Astrocyte of the spinal cord (primary cell): ENCODE measurements around the gene ZNF217.
"Not testable (repeated sequence)": the region's sequence is repeated elsewhere in the genome, so short reads cannot be mapped to it uniquely, and the experiment has no call there.

ENCODE experiments used
- DNase-seq: peaks from one replicate; pipeline ENCODE4 v3.0.0; 2011; ENCODE audit warnings: low read depth, low spot score
- H3K4me3 ChIP-seq: 2 replicates; pipeline ENCODE4 v1.5.1; 2011; ENCODE audit warnings: low read depth, mild to moderate bottlenecking, low read length, moderate library complexity
- in situ Hi-C: cut with HindIII; loops from 2 replicates; pipeline ENCODE4 v1.10.0; 2017; ENCODE audit warnings: low sequenced_read_pairs
- TF ChIP-seq, protein P1 (sequence below): IDR thresholded peaks from 2 replicates; pipeline ENCODE4 v1.5.1; 2012; ENCODE audit warnings: low read depth, mild to moderate bottlenecking, low read length, inconsistent platforms

ZNF217 gene

DNA sequence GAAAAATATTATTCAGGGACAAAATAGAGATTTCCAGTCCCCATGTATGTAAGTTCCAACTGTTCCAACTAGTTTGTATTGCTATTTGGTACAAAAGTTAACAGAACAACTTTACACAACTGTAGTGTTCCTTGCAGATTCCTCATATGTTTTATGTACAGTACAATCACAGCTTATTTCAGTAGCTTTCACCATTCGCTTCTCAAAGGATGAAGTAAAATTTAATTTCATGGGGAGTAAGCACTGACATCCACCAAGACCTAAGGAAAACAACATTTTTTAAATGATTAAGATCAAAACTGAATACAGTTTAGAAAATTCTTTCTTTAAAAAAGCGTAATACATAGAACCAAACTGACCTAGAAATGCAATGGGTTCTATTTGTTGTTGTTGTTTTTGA is 24.6 kb downstream of the ZNF217 start:
- no peak for DNase-seq
- in situ Hi-C loops: no loop called here
- TF ChIP-seq, protein P1, sequence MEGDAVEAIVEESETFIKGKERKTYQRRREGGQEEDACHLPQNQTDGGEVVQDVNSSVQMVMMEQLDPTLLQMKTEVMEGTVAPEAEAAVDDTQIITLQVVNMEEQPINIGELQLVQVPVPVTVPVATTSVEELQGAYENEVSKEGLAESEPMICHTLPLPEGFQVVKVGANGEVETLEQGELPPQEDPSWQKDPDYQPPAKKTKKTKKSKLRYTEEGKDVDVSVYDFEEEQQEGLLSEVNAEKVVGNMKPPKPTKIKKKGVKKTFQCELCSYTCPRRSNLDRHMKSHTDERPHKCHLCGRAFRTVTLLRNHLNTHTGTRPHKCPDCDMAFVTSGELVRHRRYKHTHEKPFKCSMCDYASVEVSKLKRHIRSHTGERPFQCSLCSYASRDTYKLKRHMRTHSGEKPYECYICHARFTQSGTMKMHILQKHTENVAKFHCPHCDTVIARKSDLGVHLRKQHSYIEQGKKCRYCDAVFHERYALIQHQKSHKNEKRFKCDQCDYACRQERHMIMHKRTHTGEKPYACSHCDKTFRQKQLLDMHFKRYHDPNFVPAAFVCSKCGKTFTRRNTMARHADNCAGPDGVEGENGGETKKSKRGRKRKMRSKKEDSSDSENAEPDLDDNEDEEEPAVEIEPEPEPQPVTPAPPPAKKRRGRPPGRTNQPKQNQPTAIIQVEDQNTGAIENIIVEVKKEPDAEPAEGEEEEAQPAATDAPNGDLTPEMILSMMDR: no peak
- H3K4me3 ChIP-seq: no peak overlapping the region

DNA sequence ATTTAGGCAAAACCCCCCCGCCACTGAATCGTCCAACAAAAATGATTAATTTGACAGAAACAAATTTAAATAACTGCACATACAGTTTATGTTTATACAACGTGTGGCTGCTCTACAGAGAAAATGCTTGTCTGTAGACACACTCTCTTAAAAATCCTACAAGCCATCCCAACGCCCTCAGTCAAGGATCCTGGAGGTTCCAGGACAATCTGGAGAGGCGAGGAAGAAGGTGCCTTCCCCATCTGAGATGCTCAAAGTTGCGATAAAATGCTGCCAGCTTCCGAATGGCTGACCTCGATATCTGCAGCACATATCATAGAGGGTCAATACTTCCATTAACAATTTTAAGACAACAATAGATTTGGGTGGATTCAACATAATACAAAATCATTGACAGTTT is 25.3 kb downstream of the ZNF217 start:
- in situ Hi-C loops: no loop called here
- no peak for DNase-seq

DNA sequence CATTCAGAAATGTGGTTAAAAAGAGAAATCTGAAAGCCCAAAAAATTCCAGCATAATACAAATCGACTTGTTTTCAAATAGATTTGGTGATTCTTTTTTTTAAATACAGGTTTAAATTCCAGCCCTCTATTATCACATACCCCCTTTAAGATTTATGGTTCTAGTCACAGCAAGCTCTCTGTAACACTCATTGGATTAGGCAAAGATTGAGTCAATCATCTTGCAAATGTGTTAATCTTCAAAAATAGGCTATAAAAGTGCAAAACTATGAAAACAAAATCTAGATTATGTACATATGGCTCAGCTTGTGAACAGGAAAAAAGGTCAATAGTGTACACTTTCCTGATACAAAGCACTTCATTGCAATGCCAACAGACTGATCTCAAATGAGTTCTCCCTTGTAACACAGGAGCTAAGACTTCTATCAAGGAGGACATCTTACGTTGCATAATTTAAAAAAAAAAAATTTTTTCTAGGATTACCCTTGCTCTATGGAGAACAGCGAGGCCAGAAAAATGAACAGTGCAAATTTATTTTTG is 26.2 kb downstream of the ZNF217 start:
- DNase-seq: no peak
- H3K4me3 ChIP-seq: no peak overlapping the region
- TF ChIP-seq, protein P1: no peak
- in situ Hi-C loops: no loop called here

More for the DNA sequence above, 25.3 kb downstream of the ZNF217 start:
- no peak overlapping the region for H3K4me3 ChIP-seq
- TF ChIP-seq, protein P1: no peak

DNA sequence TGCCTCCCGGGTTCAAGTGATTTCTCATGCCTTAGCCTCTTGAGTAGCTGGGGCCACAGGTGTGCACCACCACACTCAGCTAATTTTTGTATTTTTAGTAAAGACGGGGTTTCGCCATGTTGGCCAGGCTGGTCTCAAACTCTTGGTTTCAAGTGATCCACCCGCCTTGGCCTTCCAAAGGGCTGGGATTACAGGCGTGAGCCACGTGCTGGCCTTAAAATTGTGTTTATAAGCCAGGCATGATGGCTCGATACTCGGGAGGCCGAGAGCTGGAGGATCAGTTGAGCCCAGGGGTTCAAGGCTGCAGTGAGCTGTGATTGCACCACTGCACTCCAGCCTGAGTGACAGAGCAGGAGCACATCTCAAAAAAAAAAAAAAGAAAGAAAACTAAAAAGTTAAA is 27.0 kb downstream of the ZNF217 start:
- DNase-seq, in situ Hi-C loops, H3K4me3 ChIP-seq: not testable (repeated sequence)

DNA sequence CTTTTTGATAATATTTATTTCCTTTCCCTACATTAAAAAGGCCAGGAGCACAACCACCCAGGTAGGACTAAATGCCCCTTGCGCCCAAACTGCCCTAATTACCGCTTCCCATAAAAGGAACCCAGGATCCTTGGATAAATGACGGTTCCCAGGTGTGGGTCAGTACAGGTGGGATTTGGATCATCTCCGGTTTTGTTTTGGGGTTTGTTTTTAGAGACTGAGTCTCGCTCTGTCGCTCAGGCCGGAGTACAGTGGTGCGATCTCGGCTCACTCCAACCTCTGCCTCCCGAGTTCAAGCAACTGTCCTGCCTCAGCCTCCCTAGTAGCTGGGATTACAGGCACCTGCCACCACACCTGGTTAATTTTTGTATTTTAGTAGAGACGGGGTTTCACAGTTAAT is 28.4 kb downstream of the ZNF217 start:
- no peak for DNase-seq
- in situ Hi-C loops: no loop called here
- TF ChIP-seq, protein P1: no peak
- H3K4me3 ChIP-seq: no peak overlapping the region

DNA sequence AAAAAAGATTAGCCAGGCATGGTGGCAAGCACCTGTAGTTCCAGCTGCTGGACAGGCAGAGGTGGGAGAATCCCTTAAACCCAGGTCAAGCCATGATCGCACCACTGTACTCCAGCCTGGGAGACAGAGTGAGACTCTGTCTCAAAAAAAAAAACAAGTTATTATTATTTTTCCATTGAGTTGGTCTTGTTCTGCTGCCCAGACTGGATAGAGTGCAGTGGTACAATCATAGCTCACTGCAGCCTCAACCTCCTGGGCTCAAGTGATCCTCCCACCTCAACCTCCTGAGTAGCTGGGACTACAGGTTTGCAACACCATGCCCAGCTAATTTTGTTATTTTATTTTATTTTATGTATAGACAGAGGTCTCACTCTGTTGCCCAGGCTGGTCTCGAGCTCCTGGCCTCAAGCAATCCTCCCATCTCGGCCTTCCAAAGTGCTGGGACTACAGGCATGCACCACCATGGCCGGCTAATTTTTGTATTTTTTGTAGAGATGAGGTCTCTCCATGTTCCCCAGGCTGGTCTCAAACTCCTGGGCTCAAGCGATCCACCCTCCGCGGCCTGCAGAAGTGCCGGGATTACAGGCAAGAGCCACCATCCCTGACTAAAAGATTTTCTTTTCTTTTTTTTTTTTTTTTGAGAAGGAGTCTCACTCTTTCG is 31.4 kb downstream of the ZNF217 start:
- DNase-seq, in situ Hi-C loops, H3K4me3 ChIP-seq: not testable (repeated sequence)

DNA sequence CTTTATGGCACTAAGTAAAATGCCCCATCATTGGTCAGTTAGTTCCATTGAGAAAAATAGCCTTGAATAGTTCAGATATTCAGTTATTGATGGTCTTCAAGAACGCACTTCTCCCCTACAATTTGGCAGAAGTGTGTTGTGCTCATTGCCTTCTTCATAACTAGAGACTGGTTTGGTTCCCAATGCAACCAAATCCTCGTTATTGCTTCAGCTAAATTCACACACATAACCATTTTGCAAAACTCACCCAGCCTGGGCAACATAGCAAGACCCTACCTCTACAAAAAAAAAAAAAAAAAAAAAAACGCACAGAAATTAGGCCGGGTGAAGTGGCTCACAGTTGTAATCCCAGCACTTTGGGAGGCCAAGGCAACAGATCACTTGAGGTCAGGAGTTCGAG is 32.1 kb downstream of the ZNF217 start:
- in situ Hi-C loops: no loop called here
- no peak overlapping the region for H3K4me3 ChIP-seq
- TF ChIP-seq, protein P1: no peak
- DNase-seq: no peak
